DND-41 (cell line): ENCODE measurements around the gene HSD17B2.

Experiments
- CTCF ChIP-seq: IDR thresholded peaks from 2 replicates; pipeline ENCODE4 v1.5.1; 2012; ENCODE audit warnings: borderline replicate concordance, low read length, moderate library complexity, mild to moderate bottlenecking; ENCODE audit not compliant: poor library complexity, severe bottlenecking; ENCODE audit errors: extremely low read depth
- EZH2 ChIP-seq: IDR thresholded peaks from 3 replicates; pipeline ENCODE4 v1.6.1; 2012; ENCODE audit warnings: borderline replicate concordance, low read depth, mild to moderate bottlenecking, moderate library complexity, low read length, inconsistent platforms; ENCODE audit not compliant: severe bottlenecking

DNA sequence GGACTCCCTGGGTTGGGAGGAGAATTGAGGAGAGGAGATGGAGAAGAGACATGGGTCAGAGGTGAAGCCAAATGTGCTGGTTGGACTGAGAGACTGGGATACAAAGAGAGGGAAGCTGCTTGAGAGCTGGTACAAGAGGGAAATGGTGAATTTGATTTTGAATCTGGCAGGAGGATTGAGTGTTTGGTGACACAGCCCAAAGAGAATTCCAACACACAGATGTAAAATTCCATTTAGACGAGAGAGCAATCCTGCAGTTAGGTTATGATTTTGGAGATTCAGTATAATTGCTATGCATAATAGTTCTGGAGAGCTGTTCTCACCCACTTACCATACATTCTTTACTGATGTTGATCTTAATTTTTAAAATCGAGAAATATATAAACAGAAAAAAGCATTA is 57.7 kb downstream of the HSD17B2 start:
- no peak for TF ChIP-seq EZH2
- TF ChIP-seq CTCF, result no peak
